GM13977 (cell line): ENCODE results near the gene HIVEP3.
"Not testable (repeated sequence)": the region's sequence is repeated elsewhere in the genome, so short reads cannot be mapped to it uniquely, and the experiment has no call there.

Experiments
- DNase-seq: peaks from one replicate; pipeline ENCODE4 v3.0.0; 2012; ENCODE audit warnings: low spot score
- CTCF ChIP-seq: IDR thresholded peaks from 2 replicates; pipeline ENCODE4 v1.5.1; 2012; ENCODE audit warnings: mild to moderate bottlenecking, control low read depth; ENCODE audit not compliant: insufficient read depth; ENCODE audit errors: extremely low read depth, missing control alignments
- in situ Hi-C: fragments of 300-500 bp; cut with MboI; formaldehyde crosslinking; loops from one replicate; pipeline ENCODE4 v1.12.0; 2022; ENCODE audit warnings: low sequenced_read_pairs, low pct_unique_long_range_greater_than_20kb, mixed read lengths, inconsistent platforms; ENCODE audit not compliant: unreplicated experiment

Gene HIVEP3

DNA sequence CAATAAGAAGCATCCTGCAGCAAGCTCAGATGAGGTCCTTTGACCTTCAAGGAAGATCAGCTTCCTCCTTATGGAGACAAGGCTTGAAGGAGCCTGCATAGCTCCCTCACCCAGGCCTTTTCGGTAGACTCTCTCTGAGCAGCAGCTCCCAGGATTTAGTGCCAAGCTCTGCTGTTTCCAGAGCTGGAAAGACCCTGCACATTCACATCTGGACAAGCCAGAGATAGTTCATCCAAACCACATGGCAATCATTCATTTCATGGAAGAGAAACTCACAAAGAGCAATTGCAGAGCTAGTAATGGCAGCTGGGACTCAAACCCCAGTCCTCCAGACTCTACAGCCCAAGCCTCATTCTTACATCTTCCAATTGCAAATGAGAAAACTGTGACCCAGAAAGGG is 357.8 kb downstream of the HIVEP3 start:
- no peak for DNase-seq
- TF ChIP-seq CTCF, result no peak
- in situ Hi-C loops, result loop anchor here (25.0 kb wide), 1 partner anchor 576 kb away; no protein-coding TSS in a partner anchor

- in situ Hi-C loops, result loop anchor here (25.0 kb wide), 1 partner anchor 577 kb away; no protein-coding TSS in a partner anchor
- no peak for TF ChIP-seq CTCF
- no peak for DNase-seq
Measured at GRCh38 chr1:41560496-41560895, 358.2 kb downstream of the HIVEP3 start.

DNA sequence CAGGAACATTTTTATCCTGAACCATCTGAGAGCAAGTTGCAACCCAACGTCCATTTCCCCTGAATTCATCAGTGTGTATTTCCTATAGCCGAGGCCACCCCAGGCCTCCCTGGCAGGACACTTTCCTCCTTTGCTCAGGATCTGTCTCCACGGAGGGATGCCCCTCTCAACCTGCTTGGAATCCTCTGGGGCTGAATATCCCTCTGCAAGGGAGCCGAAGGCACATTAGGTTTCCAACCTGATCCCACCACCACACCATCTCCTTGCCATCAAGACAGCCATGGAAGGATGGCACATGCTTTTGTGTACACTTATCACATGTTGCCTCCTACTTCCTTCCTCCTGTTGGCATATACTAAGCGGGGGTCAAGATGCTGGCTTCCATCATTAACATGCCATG is 359.4 kb downstream of the HIVEP3 start:
- no peak for DNase-seq
- in situ Hi-C loops, result loop anchor here (25.0 kb wide), 1 partner anchor 578 kb away; no protein-coding TSS in a partner anchor

GRCh38 chr1:41558761-41559171 is 360.0 kb downstream of the HIVEP3 start:
- no peak for DNase-seq
- no peak for TF ChIP-seq CTCF
- in situ Hi-C loops, result loop anchor here (25.0 kb wide), 1 partner anchor 579 kb away; no protein-coding TSS in a partner anchor

More for the DNA sequence above, 359.4 kb downstream of the HIVEP3 start:
- no peak for TF ChIP-seq CTCF

DNA sequence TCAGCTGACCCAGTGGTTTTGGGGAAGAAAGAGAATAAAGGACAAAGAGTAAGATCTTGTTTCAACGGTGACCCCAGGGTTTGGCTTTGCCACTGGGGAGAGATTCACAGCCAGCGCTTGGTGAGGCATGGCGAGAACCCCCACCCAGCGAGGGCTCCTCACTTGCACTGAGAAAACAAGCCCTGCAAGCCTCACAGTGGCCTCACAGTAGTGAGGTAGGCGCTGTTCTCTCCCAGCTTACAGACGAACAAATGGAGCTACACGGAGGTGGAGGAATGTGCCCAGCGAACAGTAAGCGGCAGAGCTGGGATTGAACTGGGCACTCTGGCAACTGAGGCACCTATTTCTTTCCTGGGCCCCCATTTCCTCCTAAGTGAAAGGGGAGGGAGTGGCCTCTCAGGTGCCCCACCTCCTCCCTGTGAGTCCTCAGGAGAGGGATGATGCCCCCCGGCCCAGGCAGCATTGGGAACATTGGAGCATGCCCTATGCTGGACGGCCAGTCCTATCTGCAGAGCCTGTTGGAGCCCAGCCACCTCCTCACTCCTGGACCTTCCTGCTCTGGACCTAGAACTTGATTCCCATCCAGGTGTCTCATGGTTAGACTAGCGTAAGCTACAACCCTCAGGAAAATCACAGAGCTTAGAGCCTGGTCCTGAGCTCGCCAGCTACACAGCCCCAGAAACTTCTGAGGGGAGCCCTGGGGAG is 360.8 kb downstream of the HIVEP3 start:
- TF ChIP-seq CTCF, result no peak
- DNase-seq, result no peak
- in situ Hi-C loops, result loop anchor here (25.0 kb wide), 1 partner anchor 579 kb away; no protein-coding TSS in a partner anchor

GRCh38 chr1:41554746-41555145 is 364.0 kb downstream of the HIVEP3 start:
- DNase-seq, result not testable (repeated sequence)
- in situ Hi-C loops, result loop anchor here (25.0 kb wide), 1 partner anchor 583 kb away; no protein-coding TSS in a partner anchor

DNA sequence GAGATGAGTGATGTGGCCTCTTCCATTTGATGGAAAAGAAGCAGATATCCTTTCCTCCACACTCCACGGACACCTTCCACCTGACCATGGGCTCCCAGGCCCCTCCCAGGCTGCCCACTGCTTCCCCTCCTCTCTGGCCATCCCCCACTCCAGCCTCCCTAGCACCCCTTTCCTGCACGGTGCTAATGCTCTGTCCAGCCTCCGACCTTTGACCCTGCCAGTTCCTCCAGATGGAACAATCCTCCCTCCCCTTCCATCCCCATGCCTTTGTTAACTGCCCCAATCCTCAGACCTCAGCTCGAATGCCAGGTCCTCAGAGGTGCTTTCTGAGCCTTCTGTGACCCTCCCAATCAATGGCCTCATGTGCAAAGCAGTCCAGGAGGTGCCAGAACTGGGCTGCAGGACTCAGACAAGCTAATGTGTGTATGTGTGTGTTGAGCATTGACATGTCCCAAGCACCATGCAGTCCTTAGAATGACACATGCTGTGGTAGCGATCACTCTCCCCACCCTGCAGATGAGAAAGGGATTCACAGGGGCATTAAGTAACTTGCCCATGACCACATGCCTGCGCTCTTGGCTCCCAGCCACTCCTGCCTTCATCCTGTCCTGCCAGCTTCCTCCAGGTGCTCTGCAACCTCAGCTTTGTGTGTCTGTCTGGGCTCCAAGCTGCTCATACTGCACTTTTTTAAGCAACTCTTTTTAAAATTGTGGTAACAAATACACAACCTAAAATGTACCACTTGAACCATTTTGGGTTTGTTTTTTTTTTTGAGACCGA is 370.8 kb downstream of the HIVEP3 start:
- TF ChIP-seq CTCF, result no peak
- in situ Hi-C loops, result no loop called here
- DNase-seq, result no peak
